ENCODE measurements around the gene LRG1. TPM values are rescaled to one million over a fixed set of nuclear protein-coding genes. Genes with fewer than 3 reads are reported as not detected.

LRG1 gene
- total RNA-seq, 1 experiment from 2014 or later: not detected

GRCh38 chr19:4550479-4551050 lies 10.7 kb upstream of the LRG1 start:
- BruUV-seq (replicated peaks): no TSS peak
- CTCF ChIA-PET: no interaction called here
- Histone ChIP-seq H3K4me3 (ENCODE audit: low read depth, low read length, poor library complexity, severe bottlenecking) (no peak overlapping the region), H3K4me1 (ENCODE audit: insufficient read depth, low read length, poor library complexity, severe bottlenecking) (no peaks in the 10 kb centered on the region), H3K9me3 (ENCODE audit: low read depth, low read length, poor library complexity, severe bottlenecking) (no peaks in the 10 kb centered on the region), H3K36me3 (ENCODE audit: insufficient read depth, low read length, poor library complexity, severe bottlenecking) (no peaks in the 10 kb centered on the region), H3K27ac (ENCODE audit: low read depth, low read length, poor library complexity, severe bottlenecking) (no peak overlapping the region), H3K27me3 (replicated peaks; ENCODE audit: insufficient read depth, low read depth, low read length, poor library complexity) (no peaks in the 10 kb centered on the region)
- intact Hi-C loops (cut with micrococcal nuclease; ENCODE audit: unreplicated experiment): no loop called here
- no peak for TF ChIP-seq CTCF (conservative IDR thresholded peaks at IDR 0.05; ENCODE audit: low read depth, low read length)
- TF ChIP-seq EZH2 (IDR thresholded peaks at IDR 0.05; ENCODE audit: borderline replicate concordance, low read depth, low read length, poor library complexity, severe bottlenecking): no peak
- POLR2A ChIA-PET (ENCODE audit: low non-redundant PET): no interaction called here
- DNase-seq (ENCODE audit: low spot score): no peak

- CTCF ChIA-PET: no interaction called here
Observed at GRCh38 chr19:4550018-4550417, 10.2 kb upstream of the LRG1 start.

GRCh38 chr19:4548238-4548584 lies 8.4 kb upstream of the LRG1 start:
- TF ChIP-seq EZH2 (IDR thresholded peaks at IDR 0.05; ENCODE audit: borderline replicate concordance, low read depth, low read length, poor library complexity, severe bottlenecking) (no peak), CTCF (conservative IDR thresholded peaks at IDR 0.05; ENCODE audit: low read depth, low read length) (no peak)
- Histone ChIP-seq H3K27me3 (replicated peaks; ENCODE audit: insufficient read depth, low read depth, low read length, poor library complexity) (no peaks in the 10 kb centered on the region), H3K9me3 (ENCODE audit: low read depth, low read length, poor library complexity, severe bottlenecking) (no peaks in the 10 kb centered on the region), H3K36me3 (ENCODE audit: insufficient read depth, low read length, poor library complexity, severe bottlenecking) (no peaks in the 10 kb centered on the region), H3K4me3 (ENCODE audit: low read depth, low read length, poor library complexity, severe bottlenecking) (no peak overlapping the region), H3K4me1 (ENCODE audit: insufficient read depth, low read length, poor library complexity, severe bottlenecking) (no peaks in the 10 kb centered on the region), H3K27ac (ENCODE audit: low read depth, low read length, poor library complexity, severe bottlenecking) (no peak overlapping the region)
- intact Hi-C loops (cut with micrococcal nuclease; ENCODE audit: unreplicated experiment): no loop called here
- BruUV-seq (replicated peaks): no TSS peak
- ChIA-PET POLR2A (ENCODE audit: low non-redundant PET) (no interaction called here), CTCF (no interaction called here)
- no peak for DNase-seq (ENCODE audit: low spot score)

More at GRCh38 chr19:4550018-4550417, 10.2 kb upstream of the LRG1 start:
- Histone ChIP-seq H3K9me3 (ENCODE audit: low read depth, low read length, poor library complexity, severe bottlenecking) (no peaks in the 10 kb centered on the region), H3K36me3 (ENCODE audit: insufficient read depth, low read length, poor library complexity, severe bottlenecking) (no peaks in the 10 kb centered on the region), H3K27ac (ENCODE audit: low read depth, low read length, poor library complexity, severe bottlenecking) (no peak overlapping the region), H3K27me3 (replicated peaks; ENCODE audit: insufficient read depth, low read depth, low read length, poor library complexity) (no peaks in the 10 kb centered on the region), H3K4me1 (ENCODE audit: insufficient read depth, low read length, poor library complexity, severe bottlenecking) (no peaks in the 10 kb centered on the region), H3K4me3 (ENCODE audit: low read depth, low read length, poor library complexity, severe bottlenecking) (no peak overlapping the region)
- no peak for TF ChIP-seq CTCF (conservative IDR thresholded peaks at IDR 0.05; ENCODE audit: low read depth, low read length)
- no peak for DNase-seq (ENCODE audit: low spot score)
- intact Hi-C loops (cut with micrococcal nuclease; ENCODE audit: unreplicated experiment): no loop called here
- POLR2A ChIA-PET (ENCODE audit: low non-redundant PET): no interaction called here
- BruUV-seq (replicated peaks): no TSS peak

All from A673 (cell line).